Hematopoietic multipotent progenitor cell treated with erythropoietin and hydrocortisone succinate and interleukin-3 and kit ligand, for 8 days (in vitro differentiated cells): ENCODE results near the gene SCUBE2.
A peak's percentile ranks its signal among the peaks of the same experiment; 100 is the strongest.
"Not testable (repeated sequence)": the region's sequence is repeated elsewhere in the genome, so short reads cannot be mapped to it uniquely, and the experiment has no call there.

Experiments used
- DNase-seq: peaks from one replicate; pipeline ENCODE4 v3.0.0-alpha.2; 2015

The SCUBE2 gene

DNA sequence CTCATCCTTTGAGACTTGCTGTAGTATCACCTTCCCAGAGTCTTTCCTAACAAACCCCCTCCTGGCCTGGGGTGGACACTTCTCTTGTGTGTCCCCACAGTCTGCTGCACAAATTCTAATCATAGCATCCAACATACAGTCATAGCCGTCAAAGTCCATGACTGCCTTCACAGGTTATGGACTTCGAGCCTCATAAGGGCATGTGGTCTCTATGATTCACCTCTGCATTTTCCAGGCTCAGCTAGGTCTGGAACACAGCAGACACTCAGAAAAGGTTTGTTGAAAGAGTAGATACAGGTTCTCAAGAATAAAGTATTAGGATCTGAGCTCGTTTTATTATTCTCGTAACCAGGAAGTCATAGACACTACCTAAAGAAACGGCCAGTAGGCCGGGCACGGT is 13.2 kb upstream of the SCUBE2 start:
- no peak for DNase-seq

DNA sequence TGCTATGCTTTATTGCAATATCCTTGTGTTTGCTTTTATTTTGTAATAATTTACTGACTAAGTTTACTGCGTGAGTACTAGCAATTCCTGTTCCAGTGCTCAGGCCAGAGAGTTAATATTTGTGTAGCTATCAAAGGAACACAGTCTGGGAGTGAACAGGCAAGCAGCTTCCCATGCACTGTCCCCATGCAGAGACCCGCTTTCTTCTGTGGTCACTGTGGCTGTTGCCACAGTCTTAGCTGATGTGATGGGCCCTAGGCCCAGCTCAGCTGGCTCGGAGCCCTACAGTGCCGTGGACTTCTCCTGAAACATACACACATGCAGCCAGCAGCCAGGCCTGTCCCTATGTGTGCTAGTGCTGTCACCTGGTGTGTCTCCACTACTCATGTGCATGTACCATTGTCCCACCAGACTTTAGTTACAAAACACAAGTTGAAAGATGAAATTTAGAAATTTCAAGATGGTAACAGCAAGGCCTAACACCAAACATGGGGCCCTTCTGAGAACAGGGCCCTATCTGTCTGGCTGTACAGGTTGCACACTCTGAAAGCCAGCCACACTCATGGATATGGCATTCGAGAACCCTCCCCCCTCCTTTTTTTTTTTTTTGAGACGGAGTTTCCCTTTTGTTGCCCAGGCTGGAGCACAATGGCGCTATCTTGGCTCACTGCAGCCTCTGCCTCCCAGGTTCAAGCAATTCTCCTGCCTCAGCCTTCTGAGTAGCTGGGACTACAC is 12.3 kb upstream of the SCUBE2 start:
- no peak for DNase-seq

DNA sequence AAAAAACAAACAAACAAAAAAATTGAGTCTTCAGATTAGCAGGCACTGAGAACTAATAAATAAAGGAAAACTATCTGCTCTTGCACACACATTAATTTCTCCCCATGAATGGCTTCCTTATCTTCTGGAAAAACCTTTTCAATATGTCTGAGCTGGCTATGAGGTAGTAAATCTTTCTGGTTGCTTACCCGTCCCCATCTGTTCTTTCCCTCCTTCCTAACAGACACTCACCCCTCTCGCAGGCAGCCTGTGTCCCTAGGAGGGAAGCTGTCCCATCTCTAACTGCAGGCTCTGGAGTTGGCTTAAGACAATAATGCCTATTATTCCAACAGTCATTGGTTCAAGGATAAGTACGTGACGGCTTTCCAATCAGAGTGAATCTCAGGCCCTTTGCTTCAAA is 8.2 kb upstream of the SCUBE2 start:
- DNase-seq = no peak

DNA sequence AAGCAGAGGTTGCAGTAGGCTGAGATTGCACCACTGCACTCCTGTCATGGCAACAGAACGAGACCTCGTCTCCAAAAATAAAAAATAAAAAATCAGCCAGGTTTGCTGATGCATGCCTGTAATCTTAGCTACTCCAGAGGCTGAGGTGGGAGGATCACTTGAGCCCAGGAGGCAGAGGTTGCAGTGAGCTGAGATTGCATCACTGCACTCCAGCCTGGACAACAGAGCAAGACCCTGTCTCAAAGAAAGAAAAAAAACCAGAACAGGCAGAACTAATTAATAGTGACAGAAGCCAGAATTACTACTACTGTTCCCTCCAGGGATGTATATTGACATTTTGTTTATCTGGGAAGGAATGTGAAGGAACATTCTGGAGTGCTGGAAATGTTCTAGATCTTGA is 7.1 kb upstream of the SCUBE2 start:
- not testable (repeated sequence) for DNase-seq

DNA sequence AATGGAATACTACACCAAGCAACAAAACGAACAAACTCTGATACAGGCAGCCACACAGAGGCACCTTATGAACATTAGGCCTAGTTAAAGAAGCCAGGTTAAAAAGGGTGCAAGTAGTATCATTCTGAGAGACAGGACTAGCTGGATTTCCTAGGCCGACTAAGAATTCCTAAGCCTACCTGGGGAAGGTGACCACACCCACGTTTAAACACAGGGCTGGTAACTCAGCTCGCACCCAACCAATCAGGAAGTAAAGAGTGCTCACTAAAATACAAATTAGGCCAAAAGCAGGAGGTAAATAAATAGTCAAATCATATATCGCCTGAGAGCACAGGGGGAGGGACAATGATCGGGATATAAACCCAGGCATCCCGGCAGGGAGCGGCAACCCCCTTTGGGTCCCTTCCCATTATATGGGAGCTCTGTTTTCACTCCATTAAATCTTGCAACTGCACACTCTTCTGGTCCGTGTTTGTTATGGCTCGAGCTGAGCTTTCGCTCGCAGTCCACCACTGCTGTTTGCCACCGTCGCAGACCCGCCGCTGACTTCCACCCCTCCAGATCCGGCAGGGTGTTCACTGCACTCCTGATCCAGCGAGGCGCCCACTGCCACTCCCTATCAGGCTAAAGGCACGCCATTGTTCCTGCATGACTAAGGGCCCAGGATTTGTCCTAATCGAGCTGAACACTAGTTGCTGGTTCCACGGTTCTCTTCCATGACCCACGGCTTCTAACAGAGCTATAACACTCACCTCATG is 6.0 kb upstream of the SCUBE2 start:
- DNase-seq = not testable (repeated sequence)

DNA sequence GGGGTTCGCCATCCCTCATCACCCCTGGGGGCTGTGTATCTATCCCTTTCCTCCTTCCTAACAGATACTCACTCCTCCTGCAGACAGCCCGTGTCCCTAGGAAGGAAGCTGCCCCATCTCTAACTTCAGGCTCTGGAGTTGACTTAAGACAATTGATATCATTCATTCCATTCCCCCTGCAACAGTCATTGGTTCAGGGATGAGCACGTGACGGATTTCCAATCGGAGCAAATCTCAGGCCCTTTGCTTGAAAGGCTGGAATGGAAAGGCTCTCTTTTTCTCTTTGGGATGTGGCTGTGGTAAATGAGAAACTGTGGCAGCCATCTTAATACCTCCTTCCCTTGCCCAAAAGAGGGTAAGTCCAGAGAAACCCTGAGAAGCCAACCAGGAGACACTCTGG is 5.0 kb upstream of the SCUBE2 start:
- no peak for DNase-seq

DNA sequence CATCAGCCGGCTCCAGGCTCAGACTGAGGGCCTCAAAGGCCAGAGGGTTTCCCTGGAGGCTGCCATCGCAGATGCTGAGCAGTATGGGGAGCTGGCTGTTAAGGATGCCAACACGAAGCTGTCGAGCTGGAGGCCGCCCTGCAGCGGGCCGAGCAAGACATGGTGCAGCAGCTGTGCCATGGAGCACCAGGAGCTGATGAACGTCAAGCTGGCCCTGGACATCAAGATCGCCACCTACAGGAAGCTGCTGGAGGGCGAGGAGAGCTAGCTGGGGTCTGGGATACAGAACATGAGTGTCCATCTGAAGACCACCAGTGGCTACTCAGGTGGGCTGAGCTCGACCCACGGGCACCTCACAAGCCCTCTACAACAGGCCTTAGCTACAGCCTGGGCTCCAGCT is 4.0 kb upstream of the SCUBE2 start:
- DNase-seq = peak; percentile 19

DNA sequence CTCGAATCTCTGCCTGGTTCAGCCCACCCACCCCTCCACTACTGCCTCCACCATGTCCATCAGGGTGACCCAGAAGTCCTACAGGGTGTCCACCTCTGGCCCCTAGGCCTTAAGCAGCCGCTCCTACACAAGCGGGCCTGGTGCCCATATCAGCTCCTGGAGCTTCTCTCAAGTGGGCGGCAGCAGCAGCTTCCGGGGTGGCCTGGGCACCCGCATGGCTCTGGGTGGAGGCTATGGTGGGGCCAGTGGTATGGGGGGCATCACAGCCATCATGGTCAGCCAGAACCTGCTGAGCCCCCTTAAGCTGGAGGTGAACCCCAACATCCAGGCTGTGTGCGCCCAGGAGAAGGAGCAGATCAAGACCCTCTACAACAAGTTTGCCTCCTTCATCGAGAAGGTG is 3.0 kb upstream of the SCUBE2 start:
- DNase-seq = no peak

DNA sequence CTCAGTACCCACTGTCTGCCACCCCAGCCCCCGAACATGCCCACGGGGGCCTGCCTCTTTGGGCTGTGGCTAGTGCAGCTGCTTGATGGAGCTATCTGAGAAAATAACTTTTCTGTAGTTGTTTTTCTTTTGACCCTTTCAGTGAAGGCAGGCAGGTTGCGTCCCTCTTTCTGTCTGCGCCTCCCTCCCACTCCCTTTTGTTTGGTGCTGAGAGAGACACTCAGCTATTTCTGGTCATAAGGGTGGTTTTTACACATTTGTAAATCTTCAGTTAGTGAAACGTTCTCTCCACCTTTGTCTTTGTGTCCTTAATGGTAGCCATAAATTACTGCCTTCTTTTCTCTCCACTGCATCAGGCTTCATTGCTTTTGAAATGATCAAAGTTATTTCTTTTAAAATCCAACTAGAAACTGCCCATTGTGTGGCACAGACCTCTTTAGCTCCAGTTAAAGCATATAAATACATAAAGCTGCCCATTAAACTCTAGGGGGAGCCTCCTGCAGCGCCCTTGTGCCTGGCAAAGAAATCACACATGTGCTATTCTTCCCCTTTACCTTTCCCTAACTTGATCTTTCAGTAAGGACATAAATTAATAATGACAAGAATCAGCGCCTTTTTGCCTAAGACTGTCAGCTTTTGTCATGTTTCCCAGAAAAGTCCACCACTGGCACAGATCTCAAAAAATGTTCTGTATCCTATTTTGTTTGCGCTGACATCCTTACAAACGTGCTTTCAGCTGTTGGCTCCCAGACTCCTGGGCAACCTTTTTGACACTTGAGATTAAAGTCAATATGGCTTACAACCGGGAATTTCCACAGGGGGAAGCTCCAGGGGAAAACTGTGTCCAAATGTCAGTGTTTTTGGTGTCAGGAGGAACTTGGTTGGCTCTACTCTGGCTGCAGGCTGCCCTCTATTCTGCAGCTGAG is 1.7 kb upstream of the SCUBE2 start:
- DNase-seq = peak; percentile 16

DNA sequence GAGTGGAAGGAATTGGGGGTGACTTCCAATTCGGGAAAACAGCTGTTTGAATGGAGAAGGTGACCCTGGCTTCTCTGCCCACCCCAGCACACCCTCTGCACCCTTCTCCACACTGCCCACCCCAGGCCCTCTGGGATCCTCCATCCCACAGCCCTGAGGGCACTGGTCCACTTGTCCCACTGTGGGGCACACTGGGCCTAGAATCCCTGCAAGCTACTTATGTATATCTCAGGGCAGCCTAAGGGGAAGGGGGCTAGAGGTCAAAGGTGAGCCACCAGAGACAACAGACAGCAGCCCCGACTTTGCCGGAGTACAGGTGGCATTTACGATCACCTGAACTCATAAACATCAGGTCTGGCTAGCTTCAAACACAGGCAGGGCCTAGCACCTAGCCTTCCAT is 673 bp upstream of the SCUBE2 start:
- no peak for DNase-seq

DNA sequence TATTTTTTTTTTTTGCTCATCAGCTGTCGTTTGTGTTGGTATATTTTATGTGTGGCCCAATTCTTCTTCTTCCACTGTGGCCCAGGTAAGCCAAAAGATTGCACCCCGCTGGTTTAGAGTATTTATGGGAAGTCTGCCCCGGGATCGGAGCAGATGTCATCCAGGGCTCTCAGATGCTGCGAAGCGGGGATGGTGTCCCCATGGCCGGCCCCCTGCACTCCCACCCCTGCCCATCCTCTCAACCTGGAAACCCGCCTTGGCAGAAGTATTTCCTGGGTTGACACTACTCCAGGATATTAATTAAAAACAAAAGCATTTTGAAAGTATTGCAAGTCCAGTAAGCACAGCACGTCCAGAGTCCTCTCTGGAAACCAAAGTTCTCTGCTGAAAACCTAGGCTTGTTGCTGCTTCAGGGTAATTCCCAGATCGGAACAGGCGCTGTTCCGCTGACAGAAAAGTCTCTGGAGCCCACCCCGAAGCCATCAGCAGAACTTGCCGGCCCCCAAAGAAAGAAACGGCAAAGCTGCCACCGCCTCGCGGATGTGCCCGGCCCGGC is 833 bp downstream of the SCUBE2 start:
- DNase-seq = no peak

DNA sequence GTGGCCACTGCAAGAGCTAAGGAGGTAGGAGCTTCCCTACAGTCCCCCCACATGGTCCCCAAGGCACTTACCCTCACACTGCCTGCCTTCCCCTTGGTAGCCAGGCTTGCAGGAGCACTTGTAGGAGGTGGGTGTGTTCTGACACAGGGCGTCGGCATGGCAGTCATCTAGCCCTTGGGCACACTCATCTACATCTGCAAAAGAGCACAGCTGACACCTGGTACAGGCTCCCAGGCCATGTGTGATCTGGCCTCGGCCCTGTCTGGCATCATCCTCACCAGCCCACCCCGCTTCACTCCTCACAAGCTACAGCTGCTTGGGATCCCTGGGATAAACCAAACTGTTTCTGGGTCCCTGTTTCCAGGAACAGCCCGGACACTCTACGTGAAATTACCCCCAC is 1.8 kb downstream of the SCUBE2 start:
- no peak for DNase-seq

DNA sequence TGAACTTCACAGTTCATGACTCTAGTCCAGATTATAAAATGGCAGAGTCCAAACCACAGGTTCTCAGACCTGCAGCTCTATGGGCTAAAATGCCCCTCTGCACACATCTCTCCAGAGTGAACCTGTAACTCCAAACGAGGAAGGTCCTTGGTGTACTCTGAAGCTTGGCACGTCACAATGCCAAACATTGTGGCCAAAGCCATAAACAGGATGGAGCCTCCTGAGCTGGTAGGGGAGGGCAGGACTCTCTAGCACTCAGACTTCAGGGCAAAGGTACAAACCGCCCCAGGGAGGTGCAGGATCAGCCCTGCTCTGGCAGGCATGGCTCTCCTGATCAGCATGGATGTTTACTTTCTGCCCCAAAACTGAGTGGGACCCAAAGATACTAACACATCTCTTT is 2.3 kb downstream of the SCUBE2 start:
- no peak for DNase-seq

DNA sequence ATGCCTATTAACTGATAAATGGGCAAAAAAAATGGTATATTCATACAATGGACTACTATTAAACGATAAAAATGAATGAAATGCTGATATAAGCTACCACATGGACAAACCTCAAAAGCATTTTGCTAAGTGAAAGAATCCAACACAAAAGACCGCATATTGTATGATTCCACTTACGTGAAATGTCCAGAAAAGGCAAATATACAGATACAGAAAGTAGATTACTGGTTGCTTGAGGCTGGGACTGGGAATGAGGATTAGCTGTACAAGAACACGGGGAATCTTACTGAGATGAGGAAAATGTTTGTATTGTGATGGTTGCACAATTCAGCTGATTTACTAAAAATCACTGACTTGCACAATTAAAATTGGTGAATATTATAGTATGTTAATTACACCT is 8.8 kb downstream of the SCUBE2 start:
- no peak for DNase-seq

DNA sequence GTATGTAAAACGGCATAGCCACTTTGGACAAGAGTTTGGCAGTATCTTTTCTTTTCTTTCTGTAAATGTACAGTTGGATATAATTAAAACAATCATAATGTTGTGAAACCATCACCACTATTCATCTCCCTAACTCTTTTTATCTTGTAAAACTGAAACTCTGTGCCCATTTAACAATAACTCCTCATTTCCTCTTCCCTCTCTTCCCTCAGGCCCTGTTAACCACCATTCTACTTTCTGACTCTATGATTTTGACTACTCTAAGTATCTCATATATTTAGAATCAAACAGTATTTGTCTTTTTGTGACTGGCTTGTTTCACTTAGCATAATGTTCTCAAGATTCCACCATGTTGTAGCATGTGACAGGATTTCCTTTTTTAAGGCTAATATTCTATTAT is 10.2 kb downstream of the SCUBE2 start:
- DNase-seq = no peak

DNA sequence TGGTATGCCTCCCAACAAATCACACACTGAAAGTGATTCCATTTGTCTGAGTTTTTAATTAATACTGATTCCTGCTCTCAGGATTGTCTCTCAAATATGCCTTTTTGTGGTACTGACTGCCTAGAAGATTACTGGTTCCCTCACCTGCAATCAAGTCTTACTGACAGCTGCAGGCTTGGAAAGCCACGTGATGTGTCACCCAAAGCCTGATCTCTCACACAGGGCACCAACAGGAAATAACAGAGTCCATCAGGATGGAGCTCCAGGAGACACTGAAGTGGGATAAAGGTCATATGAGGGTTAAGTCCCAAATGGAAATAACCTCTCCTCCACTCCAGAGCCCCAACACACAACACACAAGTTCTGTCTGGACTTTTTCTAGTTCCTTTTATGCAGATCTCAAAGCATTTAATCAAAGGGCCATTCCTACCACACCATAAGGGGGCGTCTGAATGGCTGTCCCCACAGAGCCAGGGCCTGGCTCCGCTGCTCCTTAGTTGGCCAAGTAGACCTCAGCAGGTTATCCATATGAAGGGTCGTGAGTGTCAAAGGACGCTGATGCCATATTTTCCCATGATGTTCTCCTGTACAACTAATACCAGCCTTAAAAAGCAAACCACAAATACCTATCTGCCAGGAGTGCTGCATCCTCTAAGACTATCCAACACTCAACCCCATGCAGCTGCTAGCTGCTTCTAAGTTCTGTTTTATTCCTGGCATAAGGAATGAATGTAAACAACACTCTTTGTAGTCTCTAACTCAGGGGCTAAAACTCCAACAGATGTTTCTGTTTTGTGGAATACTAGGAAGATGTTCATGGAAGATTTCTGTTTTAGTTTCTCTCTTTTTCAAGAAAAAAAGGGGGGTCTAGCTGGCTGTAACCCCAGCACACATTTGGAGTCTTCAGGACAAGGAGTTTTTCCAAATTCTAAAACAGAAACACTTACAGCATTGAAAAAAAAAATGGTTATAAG is 13.0 kb downstream of the SCUBE2 start:
- DNase-seq = no peak

DNA sequence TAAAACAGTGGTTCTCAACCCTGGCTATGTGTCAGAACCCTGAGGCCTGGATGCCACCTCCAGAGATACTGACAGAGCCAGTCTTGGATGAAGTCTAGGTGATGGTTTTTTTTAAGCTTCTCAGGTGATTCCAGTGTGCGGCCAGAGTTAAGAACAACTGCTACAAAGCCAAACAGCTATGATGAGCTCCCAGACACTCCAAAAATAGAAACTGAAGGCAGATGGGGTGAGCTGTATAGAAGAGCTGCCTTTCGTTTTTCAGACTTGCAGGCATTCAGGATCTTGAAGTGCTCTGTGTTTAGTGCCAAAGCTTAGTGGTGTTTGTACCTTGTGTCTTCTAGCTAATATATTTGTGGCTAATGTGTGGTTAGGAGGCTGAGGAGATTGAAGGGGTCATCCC is 14.2 kb downstream of the SCUBE2 start:
- no peak for DNase-seq

DNA sequence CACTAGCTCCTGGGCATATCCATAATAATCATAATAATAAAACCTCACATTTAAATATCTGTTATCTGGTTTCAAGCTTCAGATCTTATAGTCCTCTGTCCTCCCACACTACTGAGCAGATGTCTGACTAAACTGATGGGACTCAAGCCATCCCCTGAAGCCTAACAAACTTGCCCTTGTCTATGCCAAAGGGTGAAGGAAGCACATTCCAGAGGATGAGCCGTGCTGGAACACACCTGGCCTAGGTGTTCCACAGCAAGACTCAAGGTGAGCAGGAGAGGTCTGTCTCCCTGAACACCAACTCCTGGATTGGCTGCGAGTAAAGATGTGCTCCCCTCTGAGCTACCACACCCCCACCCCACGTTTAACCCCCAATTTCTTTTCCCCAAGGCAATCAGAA is 14.7 kb downstream of the SCUBE2 start:
- no peak for DNase-seq

DNA sequence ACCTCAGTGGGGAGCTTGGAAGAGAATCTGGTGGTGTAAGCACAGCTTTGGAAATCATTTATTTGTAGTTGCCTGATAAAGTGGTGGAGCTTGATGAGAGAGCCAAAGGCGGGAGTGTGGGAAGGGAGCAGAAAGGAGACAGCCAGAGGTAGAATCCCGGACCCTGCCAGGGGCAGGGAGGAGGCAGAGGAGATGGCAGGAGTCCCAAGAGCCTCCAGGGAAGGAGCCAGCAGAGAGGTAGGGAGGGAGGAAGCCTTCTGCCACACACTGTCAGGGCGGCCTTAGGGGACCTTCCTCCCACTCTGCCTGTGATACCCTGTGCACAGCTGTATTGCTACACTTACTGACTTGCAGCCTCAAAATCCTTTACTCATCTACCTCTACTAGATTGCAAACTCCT is 15.4 kb downstream of the SCUBE2 start:
- no peak for DNase-seq

DNA sequence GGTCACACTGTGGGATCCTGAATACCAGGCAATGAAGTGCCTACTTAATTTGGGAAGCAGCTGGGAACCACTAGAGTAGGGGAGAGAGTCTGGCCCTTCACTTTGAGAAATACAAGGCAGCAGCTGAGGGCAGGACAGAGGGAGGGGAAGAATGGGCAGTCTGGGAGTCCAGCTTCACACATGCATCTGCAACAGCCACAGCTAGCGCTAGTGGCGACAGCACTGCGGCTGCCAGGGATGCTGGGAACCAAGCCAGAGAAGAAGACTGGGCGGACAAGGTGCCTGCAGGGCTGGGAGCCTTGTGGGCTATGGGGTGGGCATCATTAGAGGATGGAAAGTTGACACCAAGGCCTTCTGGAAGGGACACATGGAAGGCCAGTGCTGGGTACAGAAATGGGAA is 15.8 kb downstream of the SCUBE2 start:
- DNase-seq = no peak

DNA sequence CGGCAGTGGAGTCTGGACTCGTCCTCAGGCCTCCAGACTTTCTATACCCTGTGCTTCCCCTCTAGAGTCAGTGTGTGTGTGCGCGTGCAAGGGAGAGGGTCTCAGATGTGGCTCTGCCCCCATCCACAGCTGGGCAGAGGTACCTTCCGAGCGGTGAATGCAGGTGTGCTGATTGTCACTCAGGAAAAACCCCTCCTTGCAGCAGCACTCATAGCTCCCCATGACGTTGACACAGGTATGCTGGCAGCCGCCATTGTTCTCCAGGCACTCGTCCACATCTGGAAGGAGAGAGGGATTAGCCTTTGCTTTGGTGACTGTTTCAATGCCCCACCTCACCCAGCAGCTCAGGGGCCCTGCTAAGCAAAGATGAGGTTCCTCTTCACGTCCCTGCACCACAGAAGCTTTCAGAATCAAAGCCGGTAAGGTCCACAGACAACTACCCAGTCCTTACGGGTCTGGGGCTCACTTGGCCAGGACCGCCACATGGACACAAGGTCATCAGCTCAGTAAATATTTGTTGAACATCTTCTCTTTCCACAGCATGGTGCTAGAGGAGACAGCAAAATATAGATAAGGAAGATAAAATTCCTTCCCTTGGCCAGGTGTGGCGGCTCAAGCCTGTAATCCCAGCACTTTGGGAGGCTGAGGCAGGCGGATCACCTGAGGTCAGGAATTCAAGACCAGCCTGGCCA is 16.9 kb downstream of the SCUBE2 start:
- DNase-seq = no peak
